NB4 (cell line): ENCODE results near the gene ESYT2.

Source experiments
- CTCF ChIP-seq: IDR thresholded peaks from one replicate; pipeline ENCODE4 v1.5.1; 2012; ENCODE audit warnings: low read depth, low read length
- MYC ChIP-seq: IDR thresholded peaks from 2 replicates; pipeline ENCODE4 v1.6.1; 2011; ENCODE audit warnings: low read depth, low read length
- TF ChIP-seq, protein P1 (sequence below): IDR thresholded peaks from 2 replicates; pipeline ENCODE4 v1.6.1; 2011; ENCODE audit warnings: low read depth, low read length

DNA sequence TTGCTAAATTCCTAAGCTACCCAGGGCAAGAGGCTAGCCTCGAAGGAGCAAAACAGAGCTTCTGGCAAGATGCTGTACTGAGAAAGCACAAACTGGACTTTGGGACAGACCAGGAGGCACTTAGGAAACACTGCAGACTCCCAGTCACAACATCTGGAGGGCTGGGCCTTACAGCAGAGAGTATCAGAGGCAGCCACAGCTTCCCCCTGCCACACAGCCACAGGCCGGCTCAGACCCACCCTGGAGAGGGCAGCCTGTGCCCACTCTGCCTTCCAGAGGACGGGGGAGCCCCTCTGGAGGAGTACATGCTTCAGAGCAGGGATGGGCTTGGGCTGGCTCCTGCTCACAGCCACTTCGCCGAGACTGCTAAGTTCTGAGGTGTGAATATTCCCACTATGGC lies 17.4 kb downstream of the ESYT2 start:
- TF ChIP-seq CTCF (no peak), MYC (no peak)
- TF ChIP-seq, protein P1, sequence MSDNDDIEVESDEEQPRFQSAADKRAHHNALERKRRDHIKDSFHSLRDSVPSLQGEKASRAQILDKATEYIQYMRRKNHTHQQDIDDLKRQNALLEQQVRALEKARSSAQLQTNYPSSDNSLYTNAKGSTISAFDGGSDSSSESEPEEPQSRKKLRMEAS = no peak
